Measurements from ENCODE around the gene HOXA9.

DNA sequence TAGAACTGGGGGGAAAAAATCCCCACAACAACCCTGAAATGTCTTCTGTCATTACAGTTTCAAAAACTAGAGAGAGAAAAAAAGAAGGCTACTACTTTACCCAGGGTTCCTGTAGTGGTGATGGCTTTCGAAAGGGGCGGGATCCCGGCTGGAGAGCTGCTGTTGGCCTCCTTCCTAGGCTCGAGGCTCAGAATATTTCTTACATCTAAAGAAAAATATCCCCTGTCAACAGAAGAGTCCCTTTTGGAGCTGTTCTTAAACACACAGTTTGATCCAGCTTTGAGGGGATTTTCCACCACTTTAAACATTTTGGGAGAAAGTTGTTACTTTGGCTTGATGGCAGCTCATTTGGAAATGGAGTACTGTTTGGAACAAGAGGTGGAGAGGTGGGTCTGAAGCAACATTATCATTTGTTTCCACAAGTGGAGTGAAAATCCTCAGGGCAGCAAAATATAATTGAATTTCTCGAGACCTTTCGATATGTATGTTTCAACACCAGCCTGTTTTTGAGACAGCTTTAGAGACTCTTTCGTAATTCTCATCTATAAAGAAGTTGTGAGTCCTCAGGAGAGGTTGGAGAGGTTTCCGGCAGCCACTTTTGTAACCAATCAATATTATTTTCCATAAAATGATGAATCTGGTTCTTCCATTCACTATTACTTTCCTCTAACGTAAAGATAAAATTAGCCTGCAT, 29.5 kb upstream of the HOXA9 start:
- TF ChIP-seq, protein P1, sequence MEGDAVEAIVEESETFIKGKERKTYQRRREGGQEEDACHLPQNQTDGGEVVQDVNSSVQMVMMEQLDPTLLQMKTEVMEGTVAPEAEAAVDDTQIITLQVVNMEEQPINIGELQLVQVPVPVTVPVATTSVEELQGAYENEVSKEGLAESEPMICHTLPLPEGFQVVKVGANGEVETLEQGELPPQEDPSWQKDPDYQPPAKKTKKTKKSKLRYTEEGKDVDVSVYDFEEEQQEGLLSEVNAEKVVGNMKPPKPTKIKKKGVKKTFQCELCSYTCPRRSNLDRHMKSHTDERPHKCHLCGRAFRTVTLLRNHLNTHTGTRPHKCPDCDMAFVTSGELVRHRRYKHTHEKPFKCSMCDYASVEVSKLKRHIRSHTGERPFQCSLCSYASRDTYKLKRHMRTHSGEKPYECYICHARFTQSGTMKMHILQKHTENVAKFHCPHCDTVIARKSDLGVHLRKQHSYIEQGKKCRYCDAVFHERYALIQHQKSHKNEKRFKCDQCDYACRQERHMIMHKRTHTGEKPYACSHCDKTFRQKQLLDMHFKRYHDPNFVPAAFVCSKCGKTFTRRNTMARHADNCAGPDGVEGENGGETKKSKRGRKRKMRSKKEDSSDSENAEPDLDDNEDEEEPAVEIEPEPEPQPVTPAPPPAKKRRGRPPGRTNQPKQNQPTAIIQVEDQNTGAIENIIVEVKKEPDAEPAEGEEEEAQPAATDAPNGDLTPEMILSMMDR (IDR thresholded peaks at IDR 0.05; ENCODE audit: poor library complexity, severe bottlenecking), result no peak
- TF ChIP-seq EP300 (conservative IDR thresholded peaks at IDR 0.05; ENCODE audit: poor library complexity, severe bottlenecking), result no peak

Measured in neural cell (in vitro differentiated cells).